Body of pancreas (tissue), 4 donors: ENCODE measurements around the gene MPV17L2.

ENCODE experiments used
- CTCF ChIP-seq, 7 experiments: fragments of 450-650 bp in 4 of 7; fragments of 200-600 bp in 3 of 7; sonication (generic) in 3 of 7; IDR thresholded peaks; one replicate each; pipeline ENCODE4 v1.5.1; 2016 to 2019; ENCODE audit warnings: antibody characterized with exemption in 7 of 7
- POLR2A ChIP-seq, 3 donors: fragments of 450-650 bp; IDR thresholded peaks; one replicate each; pipeline ENCODE4 v1.6.1; 2016; ENCODE audit warnings: antibody characterized with exemption in 3 of 3, mild to moderate bottlenecking in 2 of 3

- TF ChIP-seq POLR2A (IDR thresholded peaks at IDR 0.05) (no peak), CTCF (IDR thresholded peaks at IDR 0.05) (no peak)
Observed at GRCh38 chr19:18168673-18169381, 24.2 kb upstream of the MPV17L2 start.
